Articular chondrocyte of knee joint (primary cell): ENCODE data around the gene SEMA5B. TPM values are rescaled to one million over a fixed set of nuclear protein-coding genes. Genes with fewer than 3 reads are reported as not detected.

Experiments
- total RNA-seq: library from RNA; depleted of rRNA; stranded (reverse); fragments of >200 nt; gene quantifications from 2 replicates; pipeline ENCODE4 v1.2.3, GENCODE V29; 2012

The SEMA5B gene, protein sequence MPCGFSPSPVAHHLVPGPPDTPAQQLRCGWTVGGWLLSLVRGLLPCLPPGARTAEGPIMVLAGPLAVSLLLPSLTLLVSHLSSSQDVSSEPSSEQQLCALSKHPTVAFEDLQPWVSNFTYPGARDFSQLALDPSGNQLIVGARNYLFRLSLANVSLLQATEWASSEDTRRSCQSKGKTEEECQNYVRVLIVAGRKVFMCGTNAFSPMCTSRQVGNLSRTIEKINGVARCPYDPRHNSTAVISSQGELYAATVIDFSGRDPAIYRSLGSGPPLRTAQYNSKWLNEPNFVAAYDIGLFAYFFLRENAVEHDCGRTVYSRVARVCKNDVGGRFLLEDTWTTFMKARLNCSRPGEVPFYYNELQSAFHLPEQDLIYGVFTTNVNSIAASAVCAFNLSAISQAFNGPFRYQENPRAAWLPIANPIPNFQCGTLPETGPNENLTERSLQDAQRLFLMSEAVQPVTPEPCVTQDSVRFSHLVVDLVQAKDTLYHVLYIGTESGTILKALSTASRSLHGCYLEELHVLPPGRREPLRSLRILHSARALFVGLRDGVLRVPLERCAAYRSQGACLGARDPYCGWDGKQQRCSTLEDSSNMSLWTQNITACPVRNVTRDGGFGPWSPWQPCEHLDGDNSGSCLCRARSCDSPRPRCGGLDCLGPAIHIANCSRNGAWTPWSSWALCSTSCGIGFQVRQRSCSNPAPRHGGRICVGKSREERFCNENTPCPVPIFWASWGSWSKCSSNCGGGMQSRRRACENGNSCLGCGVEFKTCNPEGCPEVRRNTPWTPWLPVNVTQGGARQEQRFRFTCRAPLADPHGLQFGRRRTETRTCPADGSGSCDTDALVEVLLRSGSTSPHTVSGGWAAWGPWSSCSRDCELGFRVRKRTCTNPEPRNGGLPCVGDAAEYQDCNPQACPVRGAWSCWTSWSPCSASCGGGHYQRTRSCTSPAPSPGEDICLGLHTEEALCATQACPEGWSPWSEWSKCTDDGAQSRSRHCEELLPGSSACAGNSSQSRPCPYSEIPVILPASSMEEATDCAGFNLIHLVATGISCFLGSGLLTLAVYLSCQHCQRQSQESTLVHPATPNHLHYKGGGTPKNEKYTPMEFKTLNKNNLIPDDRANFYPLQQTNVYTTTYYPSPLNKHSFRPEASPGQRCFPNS
- 0.13 and 0.32 TPM in 2 replicates for total RNA-seq

DNA sequence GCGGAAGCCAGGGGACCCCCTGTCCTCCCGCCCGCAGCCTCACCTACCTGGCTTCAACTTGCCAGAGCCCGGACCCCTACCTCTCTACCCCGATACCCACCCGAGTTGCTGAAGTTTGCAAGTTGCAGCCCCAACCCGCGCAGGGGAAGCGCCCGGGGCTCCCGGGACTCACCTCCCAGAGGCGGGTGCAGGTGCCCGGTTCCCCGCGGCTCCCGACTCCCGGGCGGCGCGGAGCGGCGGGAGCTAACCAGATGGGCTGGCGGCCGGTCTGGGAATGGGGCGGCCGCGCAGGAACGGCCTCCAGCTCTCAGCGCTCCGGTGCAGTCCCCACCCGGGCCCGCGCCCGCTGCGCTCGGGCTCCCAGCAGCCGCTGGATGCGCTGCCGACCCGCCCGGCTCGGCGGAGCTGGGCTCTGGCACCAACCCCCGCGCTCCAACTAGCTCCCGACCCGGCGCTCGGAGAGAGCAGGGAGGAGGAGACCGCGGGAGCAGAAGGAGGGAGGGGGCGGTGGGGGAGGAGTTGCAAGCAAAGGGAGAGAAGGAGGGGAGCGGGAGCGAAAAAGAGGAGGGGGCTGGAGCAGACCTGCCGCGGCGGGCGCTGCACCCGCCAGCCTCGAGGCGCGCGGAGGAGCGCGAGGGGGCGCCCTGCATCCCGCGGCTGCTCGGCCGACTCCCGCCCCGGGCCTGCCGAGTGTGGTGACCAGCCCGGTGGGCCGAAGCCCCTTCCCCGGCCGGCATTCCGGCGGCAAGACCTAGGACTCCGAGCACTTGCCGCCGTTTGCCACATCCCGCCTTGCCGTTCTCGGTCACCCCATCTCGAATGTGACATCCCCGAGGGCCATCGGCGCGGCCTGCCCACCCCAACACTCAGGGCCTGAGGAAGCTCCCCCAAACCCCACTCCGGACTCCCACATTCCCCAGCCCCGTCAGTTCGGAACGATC is at the start of gene SEMA5B:
Gene SEMA5B (minus strand): TSS at position 472 of the 941 bp plus-strand sequence. CDS start 66,500 bp downstream, outside the sequence.

DNA sequence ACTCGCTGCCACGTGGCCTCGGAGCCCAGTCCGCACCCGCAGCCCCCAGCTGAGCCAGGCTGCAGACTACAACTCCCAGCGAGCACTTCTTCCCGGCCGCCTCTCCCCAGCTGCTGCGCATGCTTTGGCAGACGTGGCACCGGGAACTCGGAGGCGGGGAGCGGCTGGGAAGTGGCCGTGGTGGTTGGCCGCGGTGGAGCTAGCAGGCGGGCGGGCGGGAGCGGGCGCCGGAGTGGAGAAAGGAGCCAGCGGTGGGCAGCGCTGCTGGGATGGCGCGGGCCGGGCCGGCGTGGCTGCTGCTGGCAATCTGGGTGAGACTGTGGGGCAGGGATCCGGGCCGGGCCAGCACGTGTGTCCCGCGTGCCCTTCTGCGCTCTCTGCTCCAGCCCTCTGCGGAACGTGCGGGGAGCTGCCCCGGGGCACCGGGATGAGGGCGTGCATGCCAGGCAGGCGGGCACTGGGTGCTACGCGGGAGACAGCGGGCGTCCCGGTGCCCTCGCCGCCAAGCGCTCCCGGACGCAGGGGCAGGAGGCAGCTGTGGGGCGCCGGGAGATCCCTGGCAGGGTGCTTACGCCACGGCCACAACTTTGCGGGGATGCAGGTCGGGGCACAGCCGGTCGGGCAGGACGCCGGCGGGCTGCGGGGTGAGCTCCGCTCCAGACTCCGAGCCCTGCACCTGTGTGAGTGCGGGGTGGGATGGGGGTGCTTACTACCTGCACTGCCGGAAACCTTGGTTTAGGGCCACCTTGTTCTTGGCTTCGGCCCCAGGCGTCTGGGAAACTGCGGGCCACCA is 39.5 kb upstream of the SEMA5B start, which contains the start of gene PDIA5:
Gene PDIA5 (plus strand): TSS at position 130 of the 793 bp plus-strand sequence. CDS start 140 bp downstream, at position 270.

Other genes with a start within 250 kb of the SEMA5B start
- gene HSPBAP1, start 233.9 kb downstream of the SEMA5B start, total RNA-seq = 9.3 and 14.1 TPM in 2 replicates
- gene SLC49A4, start 232.7 kb downstream of the SEMA5B start, total RNA-seq = 33.9 and 35.8 TPM in 2 replicates
- gene PDIA5, start 39.3 kb upstream of the SEMA5B start, total RNA-seq = 96.3 and 101 TPM in 2 replicates
- gene SEC22A, start 174.2 kb upstream of the SEMA5B start, total RNA-seq = 43.1 and 49.7 TPM in 2 replicates